GM12872 (cell line): ENCODE data around the gene RAPGEF5.

Experiments used
- TF ChIP-seq, protein P1 (sequence below): IDR thresholded peaks from 3 replicates; pipeline ENCODE4 v1.5.1; 2011; ENCODE audit warnings: low read depth, mild to moderate bottlenecking, low read length, moderate library complexity; ENCODE audit not compliant: insufficient read depth

RAPGEF5 gene

DNA sequence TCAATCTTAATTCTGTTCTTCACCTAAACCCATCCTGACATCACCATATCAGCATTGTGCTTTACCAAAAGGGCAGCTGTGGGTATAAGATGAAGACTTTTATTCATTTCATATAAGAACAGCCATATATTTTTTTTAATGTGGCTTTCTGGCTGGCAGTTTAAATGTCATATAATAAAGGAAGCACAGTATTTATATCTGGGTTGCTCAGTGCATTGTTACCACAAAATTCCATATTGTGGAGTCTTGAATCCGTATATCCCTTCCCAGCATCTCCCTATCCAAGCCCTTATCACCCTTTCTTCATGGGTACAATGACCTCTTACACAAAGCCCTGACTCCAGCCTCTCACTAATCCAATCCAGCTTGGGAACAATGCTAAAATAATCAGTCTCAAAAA, 125.8 kb downstream of the RAPGEF5 start:
- TF ChIP-seq, protein P1, sequence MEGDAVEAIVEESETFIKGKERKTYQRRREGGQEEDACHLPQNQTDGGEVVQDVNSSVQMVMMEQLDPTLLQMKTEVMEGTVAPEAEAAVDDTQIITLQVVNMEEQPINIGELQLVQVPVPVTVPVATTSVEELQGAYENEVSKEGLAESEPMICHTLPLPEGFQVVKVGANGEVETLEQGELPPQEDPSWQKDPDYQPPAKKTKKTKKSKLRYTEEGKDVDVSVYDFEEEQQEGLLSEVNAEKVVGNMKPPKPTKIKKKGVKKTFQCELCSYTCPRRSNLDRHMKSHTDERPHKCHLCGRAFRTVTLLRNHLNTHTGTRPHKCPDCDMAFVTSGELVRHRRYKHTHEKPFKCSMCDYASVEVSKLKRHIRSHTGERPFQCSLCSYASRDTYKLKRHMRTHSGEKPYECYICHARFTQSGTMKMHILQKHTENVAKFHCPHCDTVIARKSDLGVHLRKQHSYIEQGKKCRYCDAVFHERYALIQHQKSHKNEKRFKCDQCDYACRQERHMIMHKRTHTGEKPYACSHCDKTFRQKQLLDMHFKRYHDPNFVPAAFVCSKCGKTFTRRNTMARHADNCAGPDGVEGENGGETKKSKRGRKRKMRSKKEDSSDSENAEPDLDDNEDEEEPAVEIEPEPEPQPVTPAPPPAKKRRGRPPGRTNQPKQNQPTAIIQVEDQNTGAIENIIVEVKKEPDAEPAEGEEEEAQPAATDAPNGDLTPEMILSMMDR = no peak

DNA sequence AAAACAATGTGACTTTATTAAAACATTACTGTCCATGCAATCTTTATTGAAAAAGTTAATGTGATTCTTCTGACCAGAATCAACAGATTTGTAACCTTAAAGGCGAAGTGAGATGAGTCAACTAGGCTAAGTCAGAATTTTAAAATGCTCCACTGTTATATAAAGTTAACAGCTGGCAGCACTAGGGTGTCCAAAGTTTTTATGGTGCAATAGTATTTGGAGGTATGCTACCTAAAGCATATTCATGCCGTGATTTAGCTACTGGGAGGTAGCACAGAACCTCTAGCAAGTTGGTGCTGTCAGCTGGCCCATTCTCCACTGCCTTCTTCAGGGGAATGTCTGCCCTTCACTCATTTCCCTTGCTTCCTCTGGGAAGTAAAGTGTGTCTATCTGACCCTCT, 126.7 kb downstream of the RAPGEF5 start:
- TF ChIP-seq, protein P1 = no peak

GRCh38 chr7:22229148-22229547, 127.8 kb downstream of the RAPGEF5 start:
- TF ChIP-seq, protein P1 = no peak

- TF ChIP-seq, protein P1 = no peak
Measured at GRCh38 chr7:22223807-22224206, 133.1 kb downstream of the RAPGEF5 start.

- TF ChIP-seq, protein P1 = no peak
Measured at GRCh38 chr7:22220941-22221340, 136.0 kb downstream of the RAPGEF5 start.

GRCh38 chr7:22219739-22220493, 137.0 kb downstream of the RAPGEF5 start:
- TF ChIP-seq, protein P1 = no peak

DNA sequence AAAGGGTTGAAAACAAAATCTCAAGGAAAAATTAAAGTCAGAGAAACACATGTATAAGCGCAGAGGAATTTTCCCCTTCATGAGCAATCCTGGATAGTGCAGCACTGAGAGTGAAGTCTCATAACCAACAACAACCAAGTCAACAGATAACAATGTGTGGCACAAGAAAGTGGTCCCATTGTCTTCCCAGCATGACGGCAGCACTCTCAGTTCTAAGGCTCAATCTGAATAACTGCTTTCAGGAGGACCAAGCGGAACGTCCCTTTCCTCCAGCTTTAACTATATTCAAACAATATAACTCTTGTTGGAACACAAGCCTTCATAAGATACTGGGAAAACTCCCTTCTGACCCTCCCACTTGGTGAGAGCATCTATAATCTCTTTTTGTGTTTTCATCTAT, 137.9 kb downstream of the RAPGEF5 start:
- TF ChIP-seq, protein P1 = no peak
